Ishikawa (cell line): Measurements from ENCODE around the gene ARHGAP19.

Experiments used
- CEBPB ChIP-seq: IDR thresholded peaks from 2 replicates; pipeline ENCODE4 v1.6.1; 2012
- CREB1 ChIP-seq: IDR thresholded peaks from 2 replicates; pipeline ENCODE4 v1.6.1; 2012; ENCODE audit warnings: low read depth
- EGR1 ChIP-seq: IDR thresholded peaks from 2 replicates; pipeline ENCODE4 v1.6.1; 2012
- EP300 ChIP-seq: IDR thresholded peaks from 2 replicates; pipeline ENCODE4 v1.6.1; 2012; ENCODE audit warnings: borderline replicate concordance
- FOXM1 ChIP-seq: IDR thresholded peaks from 2 replicates; pipeline ENCODE4 v1.6.1; 2012; ENCODE audit warnings: low read depth, borderline replicate concordance
- MAX ChIP-seq: IDR thresholded peaks from 2 replicates; pipeline ENCODE4 v1.6.1; 2012
- NFIC ChIP-seq: IDR thresholded peaks from 2 replicates; pipeline ENCODE4 v1.6.1; 2012
- RAD21 ChIP-seq: IDR thresholded peaks from 2 replicates; pipeline ENCODE4 v1.6.1; 2012; ENCODE audit warnings: low read depth
- REST ChIP-seq: IDR thresholded peaks from 2 replicates; pipeline ENCODE4 v1.6.1; 2012; ENCODE audit warnings: low read depth, mild to moderate bottlenecking
- TAF1 ChIP-seq: IDR thresholded peaks from 2 replicates; pipeline ENCODE4 v1.6.1; 2012; ENCODE audit warnings: low read depth, mild to moderate bottlenecking
- TCF12 ChIP-seq: IDR thresholded peaks from 2 replicates; pipeline ENCODE4 v1.6.1; 2012; ENCODE audit warnings: low read depth
- TEAD4 ChIP-seq: IDR thresholded peaks from 2 replicates; pipeline ENCODE4 v1.6.1; 2012
- USF1 ChIP-seq: IDR thresholded peaks from 2 replicates; pipeline ENCODE4 v1.6.1; 2012
- YY1 ChIP-seq: IDR thresholded peaks from 2 replicates; pipeline ENCODE4 v1.6.1; 2012; ENCODE audit warnings: low read depth
- ZBTB7A ChIP-seq: IDR thresholded peaks from 2 replicates; pipeline ENCODE4 v1.6.1; 2012; ENCODE audit warnings: low read depth

ARHGAP19 gene

GRCh38 chr10:97228130-97228774 lies 64.2 kb downstream of the ARHGAP19 start:
- TF ChIP-seq CEBPB (no peak), ZBTB7A (no peak), EP300 (no peak), CREB1 (no peak), EGR1 (no peak), NFIC (no peak), REST (no peak)

GRCh38 chr10:97226398-97226797 lies 66.0 kb downstream of the ARHGAP19 start:
- no peak for TF ChIP-seq USF1
- no peak for TF ChIP-seq TAF1
- TF ChIP-seq FOXM1, result no peak
- no peak for TF ChIP-seq CREB1
- TF ChIP-seq EGR1, result no peak
- TF ChIP-seq REST, result no peak
- TF ChIP-seq TEAD4, result no peak
- TF ChIP-seq TCF12, result no peak
- TF ChIP-seq YY1, result no peak
- TF ChIP-seq ZBTB7A, result no peak
- no peak for TF ChIP-seq EP300
- TF ChIP-seq MAX, result no peak
- TF ChIP-seq RAD21, result no peak

- TF ChIP-seq TEAD4 (no peak), TAF1 (no peak), TCF12 (no peak), EP300 (no peak), USF1 (no peak), YY1 (no peak), CREB1 (no peak)
These were observed 67.7 kb downstream of the ARHGAP19 start for GRCh38 chr10:97224483-97225435.

GRCh38 chr10:97222326-97222961 lies 70.0 kb downstream of the ARHGAP19 start:
- TF ChIP-seq TAF1, result no peak
- TF ChIP-seq TCF12, result no peak
- TF ChIP-seq ZBTB7A, result no peak
- no peak for TF ChIP-seq RAD21
- TF ChIP-seq NFIC, result no peak
- no peak for TF ChIP-seq EGR1
- no peak for TF ChIP-seq MAX

- TF ChIP-seq NFIC, result no peak
- TF ChIP-seq EGR1, result no peak
- no peak for TF ChIP-seq TEAD4
- TF ChIP-seq TCF12, result no peak
- TF ChIP-seq MAX, result no peak
- TF ChIP-seq CEBPB, result no peak
- TF ChIP-seq REST, result no peak
- no peak for TF ChIP-seq USF1
- TF ChIP-seq CREB1, result no peak
- TF ChIP-seq FOXM1, result no peak
- no peak for TF ChIP-seq EP300
- no peak for TF ChIP-seq YY1
- TF ChIP-seq ZBTB7A, result no peak
- no peak for TF ChIP-seq TAF1
These were observed 72.1 kb downstream of the ARHGAP19 start for GRCh38 chr10:97220355-97220754.
